Measurements from ENCODE around the gene PELI2.

The PELI2 gene

GRCh38 chr14:56213306-56213705 is 95.1 kb downstream of the PELI2 start:
- no peak for TF ChIP-seq CSDC2 (CRISPR knock-in tag; IDR thresholded peaks at IDR 0.05)
- TF ChIP-seq ISL1 (CRISPR knock-in tag; IDR thresholded peaks at IDR 0.05), result no peak
- TF ChIP-seq OSR1 (CRISPR knock-in tag; IDR thresholded peaks at IDR 0.05), result no peak
- TF ChIP-seq POU6F1 (CRISPR knock-in tag; IDR thresholded peaks at IDR 0.05; ENCODE audit: borderline replicate concordance, low read depth), result no peak
- no peak for TF ChIP-seq ZNF565 (CRISPR knock-in tag; conservative IDR thresholded peaks at IDR 0.05; ENCODE audit: low read depth)
- TF ChIP-seq PPARA (CRISPR knock-in tag; IDR thresholded peaks at IDR 0.05; ENCODE audit: borderline replicate concordance), result no peak
- no peak for TF ChIP-seq TCF4 (CRISPR knock-in tag; IDR thresholded peaks at IDR 0.05; ENCODE audit: borderline replicate concordance)
- no peak for TF ChIP-seq ZNF8 (CRISPR knock-in tag; IDR thresholded peaks at IDR 0.05)
- no peak for ATAC-seq

- TF ChIP-seq CSDC2 (CRISPR knock-in tag; IDR thresholded peaks at IDR 0.05) (no peak), BACH2 (CRISPR knock-in tag; IDR thresholded peaks at IDR 0.05; ENCODE audit: borderline replicate concordance) (no peak), ZFP30 (CRISPR knock-in tag; IDR thresholded peaks at IDR 0.05) (no peak), OSR1 (CRISPR knock-in tag; IDR thresholded peaks at IDR 0.05) (no peak), CREB5 (CRISPR knock-in tag; IDR thresholded peaks at IDR 0.05; ENCODE audit: low read depth) (no peak), ZNF565 (CRISPR knock-in tag; conservative IDR thresholded peaks at IDR 0.05; ENCODE audit: low read depth) (no peak), PPARA (CRISPR knock-in tag; IDR thresholded peaks at IDR 0.05; ENCODE audit: borderline replicate concordance) (no peak), ZC3H10 (CRISPR knock-in tag; IDR thresholded peaks at IDR 0.05) (no peak), CSRNP3 (CRISPR knock-in tag; IDR thresholded peaks at IDR 0.05) (no peak), SNAI2 (CRISPR knock-in tag; IDR thresholded peaks at IDR 0.05) (no peak)
- ATAC-seq, result no peak
Measured at GRCh38 chr14:56215180-56215579, 97.0 kb downstream of the PELI2 start.

GRCh38 chr14:56216626-56217379 is 98.6 kb downstream of the PELI2 start:
- ATAC-seq, result no peak
- TF ChIP-seq TSHZ2 (CRISPR knock-in tag; IDR thresholded peaks at IDR 0.05), result no peak

GRCh38 chr14:56217380-56218045 is 99.3 kb downstream of the PELI2 start:
- TF ChIP-seq ARNTL (CRISPR knock-in tag; IDR thresholded peaks at IDR 0.05; ENCODE audit: borderline replicate concordance, low read depth), result no peak
- no peak for TF ChIP-seq CREB5 (CRISPR knock-in tag; IDR thresholded peaks at IDR 0.05; ENCODE audit: low read depth)
- TF ChIP-seq TOX (CRISPR knock-in tag; IDR thresholded peaks at IDR 0.05; ENCODE audit: borderline replicate concordance), result no peak
- TF ChIP-seq CSDC2 (CRISPR knock-in tag; IDR thresholded peaks at IDR 0.05), result no peak
- no peak for TF ChIP-seq ZFP30 (CRISPR knock-in tag; IDR thresholded peaks at IDR 0.05)
- no peak for TF ChIP-seq RARB (CRISPR knock-in tag; IDR thresholded peaks at IDR 0.05)
- TF ChIP-seq TCF4 (CRISPR knock-in tag; IDR thresholded peaks at IDR 0.05; ENCODE audit: borderline replicate concordance), result no peak
- no peak for TF ChIP-seq ZC3H10 (CRISPR knock-in tag; IDR thresholded peaks at IDR 0.05)
- ATAC-seq, result no peak

Measured in SK-N-SH treated with all-trans-retinoic acid at 6 μM for 48 hours (cell line).